ENCODE measurements around the gene NPR3.

NPR3 gene

DNA sequence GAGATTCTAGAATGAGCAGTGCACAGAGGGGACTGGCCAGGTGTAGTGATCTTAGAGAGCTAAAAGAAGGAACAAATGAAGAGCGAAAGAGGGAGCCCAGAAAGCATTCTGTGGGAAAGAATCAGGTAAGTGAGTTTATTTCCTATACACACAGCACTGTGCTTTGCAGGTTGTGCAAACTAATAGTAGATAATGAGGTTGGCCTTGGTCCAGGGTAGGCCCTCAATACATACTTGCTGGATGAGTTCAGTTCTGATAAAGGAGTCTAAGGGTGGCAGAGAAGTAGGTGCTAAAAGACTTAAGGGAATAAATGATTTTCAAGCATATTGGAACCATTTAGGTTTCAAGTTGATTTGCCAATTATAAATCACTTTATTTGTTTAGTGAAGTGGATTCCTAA is 122.0 kb downstream of the NPR3 start:
- no peak for ATAC-seq (ENCODE audit: low read depth)
- DNase-seq (ENCODE audit: low spot score in 2 of 2) = no peak
- Mint-ChIP-seq H3K36me3 (no peaks in the 10 kb centered on the region), H3K27me3 (no peaks in the 10 kb centered on the region), H3K27ac (no peak overlapping the region), H3K4me3 (no peak overlapping the region), H3K9me3 (peaks cover 7% of the 10 kb centered on the region), H3K4me1 (no peaks in the 10 kb centered on the region)

DNA sequence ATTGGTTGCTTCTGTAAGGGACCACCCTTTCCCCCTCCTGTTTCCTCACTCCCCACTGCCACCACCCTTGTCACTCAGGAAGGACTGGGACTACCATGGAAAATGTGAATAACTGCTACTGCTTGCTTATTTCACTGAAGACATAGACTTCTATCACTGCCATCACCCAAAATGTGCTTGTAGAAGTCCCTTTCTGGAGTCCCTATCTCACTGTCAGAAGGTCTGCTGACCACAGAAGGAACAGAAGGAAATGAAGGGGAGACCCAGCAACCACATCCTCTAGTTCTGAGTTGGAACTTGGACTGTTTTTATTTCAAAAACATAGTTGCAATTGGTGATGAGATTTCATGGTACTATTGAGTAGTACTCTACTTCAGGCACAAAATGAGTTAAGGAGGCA is 122.5 kb downstream of the NPR3 start:
- Mint-ChIP-seq H3K27me3 (no peaks in the 10 kb centered on the region), H3K4me3 (no peak overlapping the region), H3K4me1 (no peaks in the 10 kb centered on the region), H3K9me3 (peaks cover 7% of the 10 kb centered on the region), H3K36me3 (no peaks in the 10 kb centered on the region), H3K27ac (no peak overlapping the region)
- DNase-seq (ENCODE audit: low spot score in 2 of 2) = no peak
- no peak for ATAC-seq (ENCODE audit: low read depth)

DNA sequence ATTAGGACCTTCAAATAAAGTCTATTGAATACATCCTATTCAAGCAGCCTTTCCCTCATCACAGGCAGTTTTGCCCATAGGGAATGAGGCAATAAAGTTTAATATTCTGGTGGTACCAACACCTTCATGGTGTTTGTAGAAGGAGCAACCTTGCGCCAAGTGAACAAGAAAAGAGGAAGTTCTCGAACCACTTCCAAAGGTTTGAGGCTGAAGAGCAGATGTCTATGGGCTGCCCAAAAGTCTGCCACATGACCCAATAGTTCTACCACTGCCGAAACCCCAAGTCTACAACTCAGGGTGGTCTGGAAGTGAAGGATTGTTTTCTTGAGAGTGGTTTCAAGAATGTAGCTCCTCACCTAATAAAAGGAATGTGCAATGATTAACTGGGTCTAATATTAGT is 123.1 kb downstream of the NPR3 start:
- Mint-ChIP-seq H3K9me3 (peaks cover 4% of the 10 kb centered on the region), H3K4me3 (no peak overlapping the region), H3K27ac (no peak overlapping the region)

GRCh38 chr5:32836176-32836575 is 125.1 kb downstream of the NPR3 start:
- no peak for DNase-seq (ENCODE audit: low spot score in 2 of 2)

More for the DNA sequence above, 123.1 kb downstream of the NPR3 start:
- DNase-seq (ENCODE audit: low spot score in 2 of 2) (no peak), ATAC-seq (ENCODE audit: low read depth) (no peak)
- H3K4me1 Mint-ChIP-seq = no peaks in the 10 kb centered on the region
- H3K27me3 Mint-ChIP-seq = no peaks in the 10 kb centered on the region
- no peaks in the 10 kb centered on the region for H3K36me3 Mint-ChIP-seq

GRCh38 chr5:32837211-32837610 is 126.1 kb downstream of the NPR3 start:
- Mint-ChIP-seq H3K4me1 (no peaks in the 10 kb centered on the region), H3K9me3 (peaks cover 4% of the 10 kb centered on the region), H3K27ac (no peak overlapping the region), H3K4me3 (no peak overlapping the region), H3K27me3 (no peaks in the 10 kb centered on the region), H3K36me3 (no peaks in the 10 kb centered on the region)
- ATAC-seq (ENCODE audit: low read depth) (no peak), DNase-seq (ENCODE audit: low spot score in 2 of 2) (no peak)

More at GRCh38 chr5:32836176-32836575, 125.1 kb downstream of the NPR3 start:
- Mint-ChIP-seq H3K4me1 (no peaks in the 10 kb centered on the region), H3K36me3 (no peaks in the 10 kb centered on the region), H3K4me3 (no peak overlapping the region), H3K27ac (no peak overlapping the region), H3K27me3 (no peaks in the 10 kb centered on the region), H3K9me3 (peaks cover 4% of the 10 kb centered on the region)
- no peak for ATAC-seq (ENCODE audit: low read depth)

- no peaks in the 10 kb centered on the region for H3K4me1 Mint-ChIP-seq
- ATAC-seq (ENCODE audit: low read depth) = no peak
- DNase-seq (ENCODE audit: low spot score in 2 of 2) = no peak
- H3K9me3 Mint-ChIP-seq = peaks cover 2% of the 10 kb centered on the region
- no peak overlapping the region for H3K4me3 Mint-ChIP-seq
- no peaks in the 10 kb centered on the region for H3K36me3 Mint-ChIP-seq
- H3K27ac Mint-ChIP-seq = no peak overlapping the region
- H3K27me3 Mint-ChIP-seq = no peaks in the 10 kb centered on the region
Observed at GRCh38 chr5:32839106-32839505, 128.0 kb downstream of the NPR3 start.

- Mint-ChIP-seq H3K36me3 (no peaks in the 10 kb centered on the region), H3K4me1 (no peaks in the 10 kb centered on the region), H3K9me3 (peaks cover 2% of the 10 kb centered on the region), H3K27ac (no peak overlapping the region), H3K27me3 (no peaks in the 10 kb centered on the region), H3K4me3 (no peak overlapping the region)
- ATAC-seq (ENCODE audit: low read depth) (no peak), DNase-seq (ENCODE audit: low spot score in 2 of 2) (no peak)
Observed at GRCh38 chr5:32840606-32841005, 129.5 kb downstream of the NPR3 start.

Measured in memory B cell (primary cell).